Lung (tissue), 12 donors: ENCODE results near the gene CD48. TPM values are rescaled to one million over a fixed set of nuclear protein-coding genes. Genes with fewer than 3 reads are reported as not detected.

Experiments used
- ATAC-seq: fragments of 200-7000 bp; cut with Tn5 transposase; one replicate; pipeline ENCODE4 v1.9.1; 2020; ENCODE audit warnings: moderate number of reproducible peaks; ENCODE audit not compliant: insufficient read depth, low FRiP score
- DNase-seq, 3 donors: peaks; one replicate each; pipeline ENCODE4 v3.0.0-alpha.2; 2013 to 2017
- H3K27ac ChIP-seq, 2 donors: one replicate each; pipeline ENCODE4 v1.5.1; 2013; ENCODE audit warnings: mild to moderate bottlenecking in 2 of 2, moderate library complexity in 2 of 2, control low read depth in 1 of 2, inconsistent platforms in 1 of 2, low read depth in 1 of 2, low read length in 1 of 2
- H3K27me3 ChIP-seq, 3 donors: one replicate each; pipeline ENCODE4 v1.5.1; 2013; ENCODE audit warnings: low read length in 2 of 3; ENCODE audit not compliant: control insufficient read depth in 3 of 3, insufficient read depth in 3 of 3
- H3K36me3 ChIP-seq, 4 donors: one replicate each; pipeline ENCODE4 v1.5.1; 2013; ENCODE audit warnings: low read length in 4 of 4, mild to moderate bottlenecking in 1 of 4, moderate library complexity in 1 of 4; ENCODE audit not compliant: control insufficient read depth in 4 of 4, insufficient read depth in 4 of 4
- H3K4me1 ChIP-seq, 5 donors: one replicate each; pipeline ENCODE4 v1.5.1; 2013; ENCODE audit warnings: low read length in 5 of 5, mild to moderate bottlenecking in 2 of 5, moderate library complexity in 1 of 5; ENCODE audit not compliant: control insufficient read depth in 5 of 5, insufficient read depth in 5 of 5
- H3K4me3 ChIP-seq: one replicate; pipeline ENCODE4 v1.5.1; 2013; ENCODE audit warnings: mild to moderate bottlenecking, control low read depth, moderate library complexity
- H3K9ac ChIP-seq, 2 donors: one replicate each; pipeline ENCODE4 v1.5.1; 2013; ENCODE audit warnings: low read length in 2 of 2, control low read depth in 1 of 2; ENCODE audit not compliant: insufficient read depth in 1 of 2
- H3K9me3 ChIP-seq, 4 donors: one replicate each; pipeline ENCODE4 v1.5.1; 2013; ENCODE audit warnings: low read length in 3 of 4, mild to moderate bottlenecking in 1 of 4, moderate library complexity in 1 of 4; ENCODE audit not compliant: control insufficient read depth in 4 of 4, insufficient read depth in 3 of 4
- CTCF ChIP-seq: IDR thresholded peaks from 2 replicates; pipeline ENCODE4 v1.5.1; 2012; ENCODE audit warnings: mild to moderate bottlenecking; ENCODE audit errors: control extremely low read depth, extremely low read depth
- WGBS, 2 donors: extraction: QIAGEN DNeasy Blood & Tissue Kit; methylation state at CpG; one replicate each; pipeline ENCODE4 v1.1.7; 2013; 5-methylcytosine and 5-hydroxymethylcytosine counted together
- polyA plus RNA-seq, 2 donors: library from polyadenylated mRNA; stranded (reverse); fragments of 200-250 nt; gene quantifications; one replicate each; pipeline ENCODE4 v1.2.1, GENCODE V29; 2013
- total RNA-seq, 2 donors: library from RNA; depleted of rRNA in 1 of 2; stranded (reverse); fragments of >200 nt in 1 of 2; gene quantifications; one replicate each; pipeline ENCODE4 v1.2.1, GENCODE V29; 2014 to 2021
- donor health status: control.
- donor health status: control.
- donor health status: Bipolar disorder and iron deficiency.
- donor health status: healthy.
- donor health status: DM: yes; HTN: yes; CAD: no.

CD48 gene
- total and polyA plus RNA-seq, 4 donors: 16.4 to 126 (median 25.6) TPM

GRCh38 chr1:160724465-160725242 lies 13.0 kb upstream of the CD48 start:
- H3K9me3 ChIP-seq: no peaks in the 10 kb centered on the region
- no peaks in the 10 kb centered on the region for H3K27me3 ChIP-seq
- no peak for DNase-seq
- no peak overlapping the region for H3K4me3 ChIP-seq
- no peak overlapping the region for H3K27ac ChIP-seq
- H3K4me1 ChIP-seq: no peaks in the 10 kb centered on the region
- ATAC-seq: no peak
- H3K36me3 ChIP-seq: no peaks in the 10 kb centered on the region
- WGBS, 2 donors: 64 to 82% methylated on average over 11 of the region's 11 CpGs
- no peak overlapping the region for H3K9ac ChIP-seq
- TF ChIP-seq CTCF: no peak

- Histone ChIP-seq H3K36me3 (no peaks in the 10 kb centered on the region), H3K4me3 (no peak overlapping the region), H3K4me1 (no peaks in the 10 kb centered on the region), H3K27me3 (no peaks in the 10 kb centered on the region), H3K9ac (no peak overlapping the region), H3K27ac (no peak overlapping the region), H3K9me3 (no peaks in the 10 kb centered on the region)
- WGBS, 2 donors: 81 to 85% methylated on average over 2 of the region's 2 CpGs
- no peak for ATAC-seq
- DNase-seq: no peak
- no peak for TF ChIP-seq CTCF
These were observed 11.7 kb upstream of the CD48 start for GRCh38 chr1:160723332-160723731.

GRCh38 chr1:160722726-160723125 lies 11.1 kb upstream of the CD48 start:
- no peak for DNase-seq
- Histone ChIP-seq H3K9me3 (no peaks in the 10 kb centered on the region), H3K27me3 (no peaks in the 10 kb centered on the region), H3K9ac (no peak overlapping the region), H3K36me3 (no peaks in the 10 kb centered on the region), H3K4me1 (no peaks in the 10 kb centered on the region), H3K4me3 (no peak overlapping the region), H3K27ac (no peak overlapping the region)
- ATAC-seq: no peak
- WGBS, 2 donors: 50 to 73% methylated on average over 10 of the region's 10 CpGs
- no peak for TF ChIP-seq CTCF

GRCh38 chr1:160721473-160721872 lies 9.9 kb upstream of the CD48 start:
- Histone ChIP-seq H3K36me3 (no peaks in the 10 kb centered on the region), H3K4me1 (no peaks in the 10 kb centered on the region), H3K9me3 (no peaks in the 10 kb centered on the region), H3K27ac (no peak overlapping the region), H3K9ac (no peak overlapping the region), H3K27me3 (no peaks in the 10 kb centered on the region), H3K4me3 (no peak overlapping the region)
- DNase-seq: no peak
- no peak for TF ChIP-seq CTCF
- no peak for ATAC-seq
